ENCODE measurements around the gene TRIAP1. TPM values are rescaled to one million over a fixed set of nuclear protein-coding genes. Genes with fewer than 3 reads are reported as not detected.
A peak's percentile ranks its signal among the peaks of the same experiment; 100 is the strongest.

The TRIAP1 gene
- total and polyA plus RNA-seq, 2 donors (not counting 3 experiments of a cell fraction or from before 2014, with no cell fraction given): 26.1 to 46.0 TPM

DNA sequence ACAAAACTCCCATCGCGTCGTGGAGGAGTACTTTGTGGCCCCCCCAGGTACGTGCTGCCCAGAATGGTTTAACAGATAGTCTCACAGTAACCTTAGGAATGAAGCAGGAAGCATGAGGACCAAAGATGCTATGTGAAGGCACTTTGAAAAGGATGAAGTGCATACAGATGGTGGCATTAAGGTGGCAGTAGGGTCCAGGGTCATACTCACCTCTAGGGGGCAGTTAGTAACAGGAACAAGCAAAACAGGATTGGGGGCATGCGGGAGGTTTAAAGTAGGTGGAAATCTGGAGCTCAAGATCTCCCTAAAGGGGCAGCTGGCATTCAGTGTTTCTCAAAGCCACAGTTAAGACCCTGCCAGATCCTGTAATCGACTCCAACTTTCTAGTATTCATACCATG is 10.9 kb upstream of the TRIAP1 start:
- Histone ChIP-seq H3K4me3 (replicated peaks in 1 of 3; ENCODE audit: insufficient read depth in 1 of 3, low read depth in 1 of 3, low read length in 3 of 3) (no peak overlapping the region), H3K9me3 (replicated peaks; ENCODE audit: control insufficient read depth, insufficient read depth, low read length) (no peaks in the 10 kb centered on the region), H4K20me1 (replicated peaks; ENCODE audit: control insufficient read depth, extremely low read depth, insufficient read depth, low read length) (peaks cover 4% of the 10 kb centered on the region), H3K27ac (ENCODE audit: insufficient read depth, low read depth, low read length) (no peak overlapping the region), H3K79me2 (ENCODE audit: control insufficient read depth, insufficient read depth, low read length) (peaks cover 2% of the 10 kb centered on the region), H3K27me3 (ENCODE audit: control insufficient read depth in 2 of 2, insufficient read depth in 2 of 2, low read length in 2 of 2) (no peaks in the 10 kb centered on the region), H2AFZ (ENCODE audit: low read depth, low read length) (no peak overlapping the region), H3K36me3 (ENCODE audit: control insufficient read depth in 2 of 2, extremely low read depth in 1 of 2, insufficient read depth in 2 of 2, low read length in 2 of 2) (peaks cover 9 to 32% of the 10 kb centered on the region in 2 experiments), H3K9me1 (replicated peaks; ENCODE audit: control insufficient read depth, extremely low read depth, insufficient read depth, low read length) (no peaks in the 10 kb centered on the region), H3K9ac (replicated peaks; ENCODE audit: extremely low read depth, insufficient read depth, low read length) (no peak overlapping the region), H3K4me2 (ENCODE audit: insufficient read depth, low read length) (no peak overlapping the region), H3K4me1 (ENCODE audit: control insufficient read depth, extremely low read depth, insufficient read depth, low read length) (no peaks in the 10 kb centered on the region)
- FAIRE-seq (no peak), DNase-seq (ENCODE audit: low read depth, low spot score) (no peak)
- ChIA-PET CTCF (interaction anchor here (0.7 to 1.7 kb wide), 6 partner anchors 10 to 233 kb away, joined by 3 to 10 read pairs (median 4); no protein-coding TSS in a partner anchor), POLR2A (interaction anchor here (0.6 to 0.7 kb wide), 2 partner anchors 8 to 105 kb away, joined by 5 to 10 read pairs; no protein-coding TSS in a partner anchor)
- intact Hi-C loops (cut with micrococcal nuclease) (no loop called here), dilution Hi-C loops (cut with MboI; ENCODE audit: extremely low pct_ligation_motif_present, low sequenced_read_pairs) (no loop called here)
- TF ChIP-seq, protein P1, sequence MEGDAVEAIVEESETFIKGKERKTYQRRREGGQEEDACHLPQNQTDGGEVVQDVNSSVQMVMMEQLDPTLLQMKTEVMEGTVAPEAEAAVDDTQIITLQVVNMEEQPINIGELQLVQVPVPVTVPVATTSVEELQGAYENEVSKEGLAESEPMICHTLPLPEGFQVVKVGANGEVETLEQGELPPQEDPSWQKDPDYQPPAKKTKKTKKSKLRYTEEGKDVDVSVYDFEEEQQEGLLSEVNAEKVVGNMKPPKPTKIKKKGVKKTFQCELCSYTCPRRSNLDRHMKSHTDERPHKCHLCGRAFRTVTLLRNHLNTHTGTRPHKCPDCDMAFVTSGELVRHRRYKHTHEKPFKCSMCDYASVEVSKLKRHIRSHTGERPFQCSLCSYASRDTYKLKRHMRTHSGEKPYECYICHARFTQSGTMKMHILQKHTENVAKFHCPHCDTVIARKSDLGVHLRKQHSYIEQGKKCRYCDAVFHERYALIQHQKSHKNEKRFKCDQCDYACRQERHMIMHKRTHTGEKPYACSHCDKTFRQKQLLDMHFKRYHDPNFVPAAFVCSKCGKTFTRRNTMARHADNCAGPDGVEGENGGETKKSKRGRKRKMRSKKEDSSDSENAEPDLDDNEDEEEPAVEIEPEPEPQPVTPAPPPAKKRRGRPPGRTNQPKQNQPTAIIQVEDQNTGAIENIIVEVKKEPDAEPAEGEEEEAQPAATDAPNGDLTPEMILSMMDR (IDR thresholded peaks at IDR 0.05; ENCODE audit: extremely low read depth in 1 of 2, insufficient read depth in 1 of 2, low read depth in 1 of 2, low read length in 2 of 2): peak in 1 of 2 donors; percentile 32
- no peak for TF ChIP-seq GATA2 (IDR thresholded peaks at IDR 0.05; ENCODE audit: insufficient read depth, insufficient read length, low read depth, low read length)
- TF ChIP-seq, protein P2, sequence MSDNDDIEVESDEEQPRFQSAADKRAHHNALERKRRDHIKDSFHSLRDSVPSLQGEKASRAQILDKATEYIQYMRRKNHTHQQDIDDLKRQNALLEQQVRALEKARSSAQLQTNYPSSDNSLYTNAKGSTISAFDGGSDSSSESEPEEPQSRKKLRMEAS (IDR thresholded peaks at IDR 0.05; ENCODE audit: insufficient read depth, insufficient read length): no peak
- BruUV-seq (replicated peaks): no TSS peak

DNA sequence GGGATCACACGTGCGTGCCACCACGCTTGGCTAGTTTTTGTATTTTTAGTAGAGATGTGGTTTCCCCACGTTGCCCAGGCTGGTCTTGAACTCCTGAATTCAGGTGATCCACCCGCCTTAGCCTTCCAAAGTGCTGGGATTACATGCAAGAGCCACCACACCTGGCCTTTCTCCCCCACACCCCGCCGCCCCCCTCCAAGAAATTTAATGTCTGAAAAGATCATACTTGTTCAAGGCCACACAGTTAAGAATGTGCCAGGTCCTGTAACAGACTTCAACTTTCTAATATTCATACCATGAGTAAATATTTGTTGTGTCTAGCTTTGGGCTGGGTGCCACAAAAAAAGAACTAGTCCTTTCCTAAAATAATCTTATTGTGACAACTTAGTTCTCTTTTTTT is 9.1 kb upstream of the TRIAP1 start:
- peaks cover 4% of the 10 kb centered on the region for H4K20me1 ChIP-seq (replicated peaks; ENCODE audit: control insufficient read depth, extremely low read depth, insufficient read depth, low read length)
- H3K9me1 ChIP-seq (replicated peaks; ENCODE audit: control insufficient read depth, extremely low read depth, insufficient read depth, low read length): no peaks in the 10 kb centered on the region
- no peaks in the 10 kb centered on the region for H3K4me1 ChIP-seq (ENCODE audit: control insufficient read depth, extremely low read depth, insufficient read depth, low read length)
- POLR2A ChIA-PET: no interaction called here
- no peak overlapping the region for H3K4me2 ChIP-seq (ENCODE audit: insufficient read depth, low read length)
- FAIRE-seq (no peak), DNase-seq (ENCODE audit: low read depth, low spot score) (no peak)
- dilution Hi-C loops (cut with MboI; ENCODE audit: extremely low pct_ligation_motif_present, low sequenced_read_pairs): no loop called here
- no peak overlapping the region for H3K9ac ChIP-seq (replicated peaks; ENCODE audit: extremely low read depth, insufficient read depth, low read length)
- no peak overlapping the region for H3K4me3 ChIP-seq (replicated peaks in 1 of 3; ENCODE audit: insufficient read depth in 1 of 3, low read depth in 1 of 3, low read length in 3 of 3)
- peaks cover 5 to 27% of the 10 kb centered on the region in 2 experiments for H3K36me3 ChIP-seq (ENCODE audit: control insufficient read depth in 2 of 2, extremely low read depth in 1 of 2, insufficient read depth in 2 of 2, low read length in 2 of 2)
- CTCF ChIA-PET: interaction anchor here (0.8 to 1.5 kb wide), 2 partner anchors 8 to 98 kb away, joined by 3 read pairs; no protein-coding TSS in a partner anchor
- no peaks in the 10 kb centered on the region for H3K9me3 ChIP-seq (replicated peaks; ENCODE audit: control insufficient read depth, insufficient read depth, low read length)
- no peak overlapping the region for H2AFZ ChIP-seq (ENCODE audit: low read depth, low read length)
- no peaks in the 10 kb centered on the region for H3K27me3 ChIP-seq (ENCODE audit: control insufficient read depth in 2 of 2, insufficient read depth in 2 of 2, low read length in 2 of 2)
- no peak for TF ChIP-seq EZH2 (IDR thresholded peaks at IDR 0.05; ENCODE audit: borderline replicate concordance, low read depth, low read length, severe bottlenecking)
- TF ChIP-seq, protein P2 (IDR thresholded peaks at IDR 0.05; ENCODE audit: insufficient read depth, insufficient read length): no peak
- no peak for TF ChIP-seq FOS (IDR thresholded peaks at IDR 0.05; ENCODE audit: borderline replicate concordance, insufficient read depth, low read length)
- TF ChIP-seq, protein P1 (IDR thresholded peaks at IDR 0.05; ENCODE audit: extremely low read depth in 1 of 2, insufficient read depth in 1 of 2, low read depth in 1 of 2, low read length in 2 of 2): no peak
- TF ChIP-seq POLR2A (IDR thresholded peaks at IDR 0.05; ENCODE audit: low read depth, low read length): no peak
- no TSS peak for BruUV-seq (replicated peaks)
- H3K79me2 ChIP-seq (ENCODE audit: control insufficient read depth, insufficient read depth, low read length): peaks cover 2% of the 10 kb centered on the region
- intact Hi-C loops (cut with micrococcal nuclease): no loop called here
- H3K27ac ChIP-seq (ENCODE audit: insufficient read depth, low read depth, low read length): no peak overlapping the region
